Measurements from ENCODE around the gene RBMS3.
"Not testable (repeated sequence)": the region's sequence is repeated elsewhere in the genome, so short reads cannot be mapped to it uniquely, and the experiment has no call there.

The RBMS3 gene

DNA sequence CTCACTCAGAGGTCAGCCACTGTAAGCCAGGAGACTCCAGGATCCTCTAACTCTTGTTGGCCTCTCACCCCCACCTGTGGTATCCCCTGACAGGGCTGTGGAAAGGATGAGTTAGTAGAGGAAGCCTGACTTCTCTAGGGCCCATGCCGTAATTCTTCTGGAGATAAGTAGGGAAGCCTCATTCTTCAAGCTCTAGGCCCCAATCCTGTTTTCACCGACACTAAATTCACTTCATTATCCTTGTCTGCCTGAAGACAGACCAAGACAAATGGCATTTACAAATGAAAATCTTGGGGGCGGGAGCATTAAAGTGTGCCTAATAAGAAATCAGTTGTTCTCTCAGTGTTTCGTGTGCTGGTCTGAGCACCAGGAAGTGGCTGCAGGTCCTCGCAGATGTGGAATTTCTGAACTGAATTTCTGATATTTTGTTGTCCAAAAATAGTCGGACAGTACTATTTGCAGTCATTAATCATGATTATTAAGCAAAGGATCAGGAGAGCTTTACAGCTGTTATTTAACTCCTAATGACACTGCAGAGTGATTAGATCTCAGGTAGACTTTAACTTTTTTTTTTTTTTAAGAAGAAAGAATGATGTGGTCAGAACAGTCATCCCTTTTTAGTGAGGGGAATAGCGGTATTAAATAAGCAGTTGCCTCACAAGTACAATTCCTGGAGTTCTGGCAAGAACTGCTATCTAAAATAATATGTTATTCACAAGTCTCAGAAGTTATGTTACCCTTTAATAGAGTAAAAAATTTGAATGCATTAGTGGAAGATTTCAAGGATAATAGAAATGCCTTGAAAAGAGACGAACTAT is 58.4 kb downstream of the RBMS3 start:
- no peak for DNase-seq (ENCODE audit: low read depth)

GRCh38 chr3:29344154-29344553 is 63.3 kb downstream of the RBMS3 start:
- DNase-seq (ENCODE audit: low read depth): no peak

DNA sequence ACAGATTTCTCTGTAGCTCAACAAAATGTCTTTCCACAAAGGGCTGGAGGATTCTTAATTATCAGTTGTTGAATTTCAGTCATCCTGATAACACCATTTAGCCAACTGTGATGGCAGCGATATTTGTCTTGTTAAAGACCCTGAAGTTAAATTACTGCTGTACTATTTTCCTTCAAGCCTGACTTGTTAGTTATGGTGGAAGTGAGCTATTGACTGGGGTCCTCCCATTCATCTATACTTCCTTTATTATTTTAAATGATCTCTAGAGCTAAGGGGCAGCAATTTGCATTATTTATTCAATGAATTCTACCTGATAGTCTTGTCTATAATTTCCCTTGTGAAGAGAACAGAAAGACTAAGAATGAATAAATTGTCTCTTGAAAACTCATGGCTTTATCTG is 64.1 kb downstream of the RBMS3 start:
- DNase-seq (ENCODE audit: low read depth): no peak

DNA sequence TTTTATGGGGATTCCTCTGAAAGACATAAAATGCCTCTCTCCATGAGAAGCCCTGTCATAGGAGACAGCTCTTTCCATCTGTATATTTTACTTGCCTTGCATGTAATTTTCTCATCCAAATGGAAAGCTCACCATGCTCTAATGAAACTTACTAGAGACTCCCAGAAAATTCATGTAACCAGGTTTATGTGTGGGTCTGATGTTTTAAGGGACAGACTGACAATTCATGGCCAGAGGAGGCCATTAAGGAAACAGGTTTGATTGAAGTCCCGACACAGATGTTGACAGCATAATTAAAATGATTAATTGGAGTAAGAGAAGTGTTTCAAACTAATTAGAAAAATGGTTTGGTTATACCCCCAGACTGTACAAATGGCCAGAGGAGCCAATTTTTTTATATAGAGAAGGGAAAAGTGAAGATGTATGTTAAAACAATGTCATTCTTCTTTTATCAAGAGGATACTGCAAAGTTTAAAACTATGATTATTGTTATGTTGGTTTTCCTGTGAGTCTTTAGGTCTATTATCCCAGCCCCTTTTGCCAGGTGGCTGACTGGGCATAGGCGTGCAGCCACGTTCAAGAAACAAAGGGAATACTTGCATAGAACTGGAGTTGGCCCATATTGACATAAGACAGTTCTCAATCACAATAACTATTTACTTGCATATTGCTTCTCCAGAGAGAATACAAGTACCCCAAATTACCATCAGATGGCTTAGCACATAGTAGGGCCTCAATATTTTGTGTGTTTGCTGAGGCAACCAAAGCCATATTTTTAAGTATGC is 64.8 kb downstream of the RBMS3 start:
- DNase-seq (ENCODE audit: low read depth): no peak

DNA sequence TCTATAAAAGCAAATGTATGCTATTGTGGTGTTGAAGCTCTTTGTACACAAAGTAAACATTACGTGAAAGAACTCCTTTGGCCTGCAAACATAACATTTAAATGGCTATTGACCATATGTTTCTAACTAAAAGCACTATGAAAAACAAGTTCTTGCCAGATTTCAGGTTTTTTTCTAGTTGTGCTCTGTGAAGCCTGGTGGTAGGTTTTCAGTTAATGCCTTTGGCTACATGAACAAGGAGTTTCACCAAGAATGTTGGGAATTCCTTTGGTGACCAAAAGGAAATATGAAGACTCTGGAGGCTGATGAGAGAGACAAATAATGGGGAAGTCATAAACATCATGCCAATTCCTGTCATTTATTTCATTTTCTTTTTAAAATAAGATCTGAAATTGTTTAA is 66.0 kb downstream of the RBMS3 start:
- peak; percentile 49 for DNase-seq (ENCODE audit: low read depth)

DNA sequence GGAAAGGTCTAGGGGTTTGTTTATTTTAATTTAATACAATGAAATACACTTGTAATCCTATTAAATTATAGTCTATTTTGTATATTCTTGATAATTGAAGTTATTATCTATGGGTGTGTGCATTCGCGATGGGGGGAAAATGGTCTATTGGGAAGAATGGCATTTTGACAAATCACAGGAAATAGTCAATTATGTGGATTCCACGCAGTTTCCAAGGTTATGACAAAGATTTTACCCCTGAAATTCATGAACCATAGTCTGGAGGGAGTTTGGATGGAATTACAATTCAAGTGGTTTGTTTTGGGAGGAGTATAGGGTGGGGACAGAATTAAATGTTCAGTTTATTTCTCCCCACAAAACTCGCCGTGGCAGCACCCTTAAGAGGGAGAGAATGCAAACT is 66.5 kb downstream of the RBMS3 start:
- no peak for DNase-seq (ENCODE audit: low read depth)

DNA sequence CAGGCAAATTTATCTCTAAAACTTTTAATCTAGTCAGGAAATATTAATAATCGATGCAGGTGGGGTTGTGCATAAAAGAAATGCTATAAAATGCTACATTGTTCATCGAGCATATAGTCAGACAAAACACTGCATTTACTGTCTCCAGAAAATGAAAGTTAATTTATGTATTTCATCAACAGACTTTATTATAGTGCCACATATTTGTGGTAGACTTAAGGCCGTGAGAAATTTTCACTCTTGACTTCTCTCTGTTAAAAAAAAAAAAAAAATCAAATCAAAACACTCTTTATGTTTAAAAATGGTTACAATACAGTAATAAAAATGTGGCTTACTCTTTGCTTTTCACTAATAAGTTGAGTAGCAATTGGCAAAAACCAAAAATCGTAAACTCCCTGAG is 67.4 kb downstream of the RBMS3 start:
- DNase-seq (ENCODE audit: low read depth): no peak

DNA sequence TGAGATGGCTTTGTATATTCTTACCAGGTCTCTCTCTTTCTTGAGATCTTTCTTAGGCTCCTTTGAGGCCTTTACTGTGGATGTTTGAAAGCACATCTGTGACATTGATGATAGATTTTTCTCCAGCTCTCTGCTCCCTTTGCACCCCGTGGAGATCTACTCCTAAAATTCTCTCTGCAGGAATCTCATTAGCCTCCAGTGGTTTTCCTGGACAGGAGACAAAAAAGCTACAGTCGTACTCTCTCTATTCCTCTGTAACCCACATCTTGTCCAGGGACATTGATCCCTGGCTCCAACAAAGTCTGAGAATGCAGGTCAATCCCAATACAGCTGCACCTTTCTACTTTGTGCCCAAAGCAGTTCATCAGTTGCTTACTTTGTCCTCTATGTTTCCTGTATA is 68.2 kb downstream of the RBMS3 start:
- DNase-seq (ENCODE audit: low read depth): no peak

DNA sequence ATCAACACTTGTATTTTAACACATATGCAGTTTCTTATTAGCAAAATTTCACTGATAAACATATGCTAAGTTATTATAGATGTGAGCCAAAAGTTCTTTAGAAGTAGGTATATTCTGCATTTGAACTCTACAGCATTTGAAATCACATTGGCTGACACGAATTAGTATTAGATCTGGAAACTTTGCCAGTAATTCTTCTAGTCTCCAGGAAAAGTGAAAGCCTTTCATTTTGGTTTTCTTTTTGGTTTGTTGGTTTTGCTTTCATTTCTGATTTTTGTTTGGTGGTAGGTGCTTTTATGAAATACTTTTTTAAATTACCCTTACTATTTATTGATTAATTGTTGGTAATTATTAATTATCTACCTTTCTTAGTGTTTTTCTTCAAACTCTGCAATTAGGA is 72.9 kb downstream of the RBMS3 start:
- DNase-seq (ENCODE audit: low read depth): no peak

DNA sequence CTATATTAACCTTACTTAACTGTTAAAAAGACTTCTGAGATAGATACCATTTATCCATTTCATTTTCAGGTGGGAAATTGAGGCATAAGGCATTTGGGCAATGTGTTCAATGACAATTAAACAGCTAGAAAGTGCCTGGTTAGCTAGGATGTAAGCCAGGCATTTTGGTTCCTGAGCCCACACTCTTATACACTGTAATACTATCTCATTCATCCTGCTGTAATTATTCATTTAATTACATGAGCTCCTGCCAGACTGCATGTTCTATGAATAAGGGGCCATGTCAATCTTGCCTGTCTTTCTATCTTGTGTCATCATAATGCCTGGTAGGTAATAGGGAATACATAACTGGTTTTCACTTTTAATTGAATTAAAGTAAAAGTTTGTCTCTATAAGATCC is 74.0 kb downstream of the RBMS3 start:
- no peak for DNase-seq (ENCODE audit: low read depth)

- DNase-seq (ENCODE audit: low read depth): no peak
These were observed 75.2 kb downstream of the RBMS3 start for GRCh38 chr3:29356062-29356461.

GRCh38 chr3:29360289-29360688 is 79.4 kb downstream of the RBMS3 start:
- not testable (repeated sequence) for DNase-seq (ENCODE audit: low read depth)

DNA sequence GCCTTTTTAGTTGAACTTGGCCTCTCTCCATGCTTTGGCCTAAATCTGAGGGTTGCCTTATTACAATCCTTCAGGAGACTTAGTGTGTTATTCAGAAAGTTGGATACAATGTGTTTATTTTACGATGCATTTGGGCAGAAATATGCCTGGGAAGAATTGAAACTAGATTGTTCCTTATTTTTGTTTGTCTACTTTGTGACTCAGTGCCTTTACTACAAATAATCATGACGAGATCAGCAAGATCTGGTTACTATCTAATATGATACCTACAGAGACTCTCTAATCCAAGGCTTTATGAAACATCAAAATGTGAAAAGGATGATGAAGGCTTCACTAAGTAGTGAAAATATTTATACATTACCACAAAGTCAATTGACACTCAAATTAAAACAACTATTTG is 82.2 kb downstream of the RBMS3 start:
- DNase-seq (ENCODE audit: low read depth): no peak

DNA sequence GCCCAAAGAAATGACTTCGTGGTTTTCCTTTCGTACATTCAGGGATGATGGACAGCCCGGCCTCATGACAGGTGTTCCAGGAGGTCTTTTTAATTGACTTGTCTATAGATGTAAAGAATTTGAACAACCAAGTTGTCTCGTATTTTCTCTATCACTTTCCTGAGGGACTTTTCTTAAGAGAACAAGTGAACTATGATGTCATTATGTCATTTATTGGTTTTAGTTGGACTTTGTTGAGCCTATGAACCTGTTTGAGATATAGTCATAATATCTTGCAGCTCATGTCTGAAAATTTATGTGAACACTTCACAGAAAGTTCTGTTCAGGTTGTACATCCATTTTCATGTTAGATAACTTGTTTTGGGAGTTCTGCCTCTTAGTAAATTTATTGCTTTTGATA is 89.2 kb downstream of the RBMS3 start:
- DNase-seq (ENCODE audit: low read depth): no peak

GRCh38 chr3:29370476-29371420 is 89.9 kb downstream of the RBMS3 start:
- no peak for DNase-seq (ENCODE audit: low read depth)

- no peak for DNase-seq (ENCODE audit: low read depth)
These were observed 92.3 kb downstream of the RBMS3 start for GRCh38 chr3:29373131-29373680.

DNA sequence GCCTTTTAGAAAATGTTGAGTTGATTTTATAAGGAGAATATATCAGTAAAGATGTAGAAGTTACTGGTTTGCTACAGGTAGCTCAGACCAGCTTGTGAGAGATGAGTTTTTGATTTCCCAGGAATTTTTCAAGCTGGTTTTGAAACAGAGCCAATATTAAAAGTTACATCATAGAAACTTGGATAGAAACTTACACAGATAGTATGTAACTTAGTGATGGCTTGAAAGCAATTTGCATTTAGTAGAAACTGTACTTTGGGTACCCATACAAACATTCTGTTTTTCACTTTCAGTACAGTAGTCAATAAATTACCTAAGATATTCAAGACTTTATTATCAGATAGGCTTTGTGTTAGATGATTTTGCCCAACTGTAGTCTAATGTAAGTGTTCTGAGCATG is 93.4 kb downstream of the RBMS3 start:
- DNase-seq (ENCODE audit: low read depth): no peak

- DNase-seq (ENCODE audit: low read depth): no peak
These were observed 98.2 kb downstream of the RBMS3 start for GRCh38 chr3:29379097-29379496.

GRCh38 chr3:29381595-29381994 is 100.7 kb downstream of the RBMS3 start:
- DNase-seq (ENCODE audit: low read depth): no peak

DNA sequence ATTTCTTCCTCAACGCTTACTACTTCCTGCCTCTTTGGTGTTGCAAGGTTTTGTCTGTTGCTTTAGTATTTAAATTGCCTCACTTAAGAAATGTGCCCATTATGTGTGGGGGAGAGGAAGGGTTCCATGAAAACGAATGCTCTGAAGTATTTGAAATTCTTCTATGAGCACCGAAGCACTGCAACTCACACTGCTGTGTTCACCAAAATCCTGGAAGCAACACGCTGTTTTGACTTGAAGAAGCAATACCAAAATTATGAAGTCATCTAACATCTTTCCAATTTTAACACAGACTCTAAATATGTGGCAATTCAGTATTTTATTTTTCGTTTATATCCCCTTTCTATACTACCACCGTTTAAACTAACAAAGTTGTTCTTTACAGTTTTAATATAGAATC is 101.5 kb downstream of the RBMS3 start:
- DNase-seq (ENCODE audit: low read depth): peak; percentile 22

DNA sequence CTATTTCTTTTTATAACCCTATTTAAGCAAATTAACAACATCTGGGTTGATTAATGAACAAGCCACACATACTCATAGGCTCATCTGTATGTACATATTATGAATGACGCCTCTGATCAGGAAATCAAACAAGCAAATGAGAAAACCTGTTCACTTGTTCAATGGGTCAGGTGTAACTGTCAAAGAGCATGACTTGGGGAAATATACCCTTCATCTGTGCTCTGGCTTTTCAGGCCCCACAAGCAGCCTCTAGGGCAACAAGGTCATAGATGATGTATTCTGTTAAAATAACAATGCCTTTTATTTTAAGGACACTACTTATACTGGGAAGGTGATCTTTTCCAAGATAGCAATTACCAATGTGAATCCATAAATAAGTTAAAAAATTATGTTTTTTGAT is 102.0 kb downstream of the RBMS3 start:
- DNase-seq (ENCODE audit: low read depth): no peak

DNA sequence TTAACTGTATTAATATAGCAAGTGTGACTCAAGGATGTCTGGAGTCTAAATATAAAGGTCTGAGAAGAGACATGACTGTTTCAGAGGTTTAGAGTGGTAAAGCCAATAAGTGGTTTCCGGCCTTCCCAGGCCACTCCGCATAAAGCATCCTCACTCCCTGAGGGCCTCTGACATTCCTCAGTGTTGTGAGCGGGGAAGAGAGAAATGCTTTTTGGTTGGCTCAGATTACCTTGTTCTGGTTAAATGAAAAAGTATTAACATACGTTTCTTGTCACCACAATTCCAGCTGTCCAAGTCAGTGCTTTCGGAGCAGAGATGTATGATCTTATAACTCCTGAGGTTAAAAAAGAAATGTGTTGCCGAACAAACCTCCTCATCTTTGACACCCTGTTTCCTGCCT is 103.8 kb downstream of the RBMS3 start:
- peak; percentile 13 for DNase-seq (ENCODE audit: low read depth)

Measured in fibroblast of the conjunctiva (primary cell).